Skin epidermis (tissue), 12 donors: ENCODE measurements around the gene ARHGEF16.

Source experiments
- H3K27ac ChIP-seq, 21 experiments: fragments of 200-600 bp; sonication (generic) in 11 of 21; one replicate each; pipeline ENCODE4 v1.5.0; 2020; ENCODE audit warnings: mild to moderate bottlenecking in 3 of 21, inconsistent platforms in 2 of 21, moderate library complexity in 2 of 21
- H3K4me3 ChIP-seq, 7 experiments: fragments of 200-600 bp; sonication (generic) in 2 of 7; one replicate each; pipeline ENCODE4 v1.5.0; 2020; ENCODE audit warnings: inconsistent platforms in 2 of 7, mild to moderate bottlenecking in 2 of 7, moderate library complexity in 1 of 7

Gene ARHGEF16

DNA sequence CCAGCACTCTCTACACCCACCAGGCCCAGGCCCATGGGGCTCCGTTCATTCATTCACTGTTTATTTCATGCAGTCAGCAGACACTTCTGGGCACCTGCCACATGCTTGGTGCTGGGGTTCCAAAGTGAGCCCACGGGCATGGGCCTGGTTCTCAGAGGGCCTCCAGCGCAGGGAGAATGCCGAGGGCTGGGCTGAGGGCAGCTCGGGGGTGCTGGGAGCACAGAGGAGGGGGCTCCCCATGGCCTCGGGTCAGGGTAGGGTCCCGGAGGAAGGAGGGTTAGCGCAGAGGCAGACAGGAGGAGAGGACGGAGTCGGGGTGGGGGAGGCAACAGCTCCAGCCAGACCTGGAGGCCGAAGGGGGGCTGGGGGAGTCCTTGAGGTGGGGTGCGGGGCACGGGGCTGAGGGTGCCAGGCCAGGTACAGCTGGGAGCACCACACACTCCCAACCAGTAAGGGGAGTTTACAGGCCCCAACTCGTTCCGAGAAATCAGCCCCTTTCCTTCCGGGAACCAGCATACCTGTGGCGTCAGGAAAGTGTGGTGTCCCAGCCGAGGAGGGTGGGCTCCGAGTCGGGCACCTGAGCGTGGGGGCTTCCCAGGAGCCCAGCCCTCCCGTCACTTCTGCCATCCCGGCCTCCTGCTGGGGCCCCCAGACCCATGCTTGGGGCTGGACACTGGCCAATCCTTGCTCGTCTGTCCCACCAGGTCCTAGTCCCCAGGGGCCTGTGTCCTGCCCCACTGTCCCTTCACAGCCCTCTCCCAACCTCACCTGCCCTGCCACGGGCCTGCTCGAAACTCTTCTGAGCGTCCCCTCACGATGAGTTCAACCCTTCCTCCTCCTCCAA, 10.8 kb downstream of the ARHGEF16 start:
- Histone ChIP-seq H3K27ac (peak overlapping the region in 4 of 21 experiments; percentile 18 to 61 (median 36)), H3K4me3 (no peak overlapping the region)

- Histone ChIP-seq H3K27ac (peak overlapping the region in 4 of 21 experiments; percentile 18 to 61 (median 33)), H3K4me3 (no peak overlapping the region)
Observed at GRCh38 chr1:3465935-3466321, 11.5 kb downstream of the ARHGEF16 start.

DNA sequence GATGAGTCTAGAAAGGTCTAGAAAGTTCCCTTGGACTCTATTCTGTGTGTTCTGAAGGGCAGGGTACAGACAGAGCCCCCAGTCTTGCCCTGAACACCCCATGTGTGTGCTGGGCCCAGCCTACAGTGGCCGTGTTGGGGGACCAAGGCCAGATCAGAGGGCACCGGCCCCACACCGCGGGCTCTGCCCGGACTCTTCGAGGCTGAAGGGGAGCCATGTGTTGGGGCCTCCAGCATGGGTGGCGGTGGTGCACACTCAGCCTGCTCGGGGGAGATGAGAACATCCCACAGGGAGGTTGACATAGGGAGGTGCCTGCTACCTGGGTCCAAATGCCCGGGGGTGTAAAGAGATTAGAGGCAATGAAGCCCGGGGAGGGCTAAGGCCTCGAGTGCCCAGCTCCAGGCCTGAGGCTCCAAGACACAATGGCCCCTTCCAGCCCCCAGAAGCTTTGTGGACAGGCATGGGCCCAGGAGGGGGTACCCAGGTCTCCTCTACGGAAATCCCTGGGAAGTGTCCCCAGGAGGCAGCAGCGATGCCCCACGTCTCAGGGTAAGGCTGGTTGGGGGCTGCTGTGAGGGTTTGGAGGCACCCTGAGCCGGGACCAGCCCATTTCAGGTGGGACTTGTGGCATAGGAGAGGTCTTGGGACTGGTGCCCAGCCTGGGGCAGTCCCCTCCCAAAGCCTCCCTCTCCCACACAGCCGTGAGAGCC, 12.1 kb downstream of the ARHGEF16 start:
- H3K27ac ChIP-seq, result peak overlapping the region in 4 of 21 experiments; percentile 7 to 63 (median 30)
- H3K4me3 ChIP-seq, result no peak overlapping the region

GRCh38 chr1:3467096-3468036, 12.9 kb downstream of the ARHGEF16 start:
- H3K4me3 ChIP-seq, result no peak overlapping the region
- peak overlapping the region in 5 of 21 experiments; percentile 7 to 63 (median 40) for H3K27ac ChIP-seq

DNA sequence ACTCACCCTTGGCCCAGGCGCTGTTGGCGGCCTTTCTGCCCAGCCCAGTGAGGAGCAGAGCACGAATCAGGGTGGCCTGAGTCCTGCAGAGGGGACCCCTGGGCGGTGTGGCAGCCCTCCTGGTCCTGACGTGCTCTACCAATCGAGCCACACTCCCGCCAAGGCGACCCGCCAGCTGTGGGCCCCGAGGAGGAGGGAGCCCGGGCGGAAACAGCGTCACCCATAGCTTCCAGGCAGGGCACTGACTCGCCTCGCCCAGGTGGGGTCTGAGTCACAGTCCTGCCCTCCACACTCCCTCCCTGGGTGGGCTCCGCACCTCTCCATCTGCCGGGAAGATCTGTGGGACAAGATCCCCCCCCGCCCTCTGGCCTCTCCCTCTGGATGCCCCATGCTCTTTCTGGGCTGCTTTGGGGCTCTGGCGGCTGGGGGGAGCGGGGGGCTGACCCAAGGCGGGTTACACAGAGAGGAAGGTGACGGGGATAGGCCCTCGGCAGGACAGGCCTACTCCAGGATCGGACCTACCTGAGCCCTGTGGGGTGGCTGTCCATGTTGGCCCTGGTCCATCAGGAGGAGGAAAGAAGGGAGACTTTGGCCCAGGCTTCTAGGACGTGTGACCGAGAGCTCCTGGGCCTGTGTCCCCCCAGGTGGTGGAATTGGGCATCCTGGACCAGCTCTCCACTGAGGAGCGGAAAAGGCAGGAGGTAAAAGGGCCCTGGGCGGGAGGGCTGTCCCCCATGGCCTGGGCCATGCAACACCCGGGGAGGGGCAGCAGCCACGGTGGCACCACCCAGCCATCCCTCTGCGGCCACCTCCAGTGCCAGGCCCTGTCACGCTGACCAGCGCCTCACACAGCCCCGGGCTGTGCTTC, 14.0 kb downstream of the ARHGEF16 start:
- no peak overlapping the region for H3K4me3 ChIP-seq

DNA sequence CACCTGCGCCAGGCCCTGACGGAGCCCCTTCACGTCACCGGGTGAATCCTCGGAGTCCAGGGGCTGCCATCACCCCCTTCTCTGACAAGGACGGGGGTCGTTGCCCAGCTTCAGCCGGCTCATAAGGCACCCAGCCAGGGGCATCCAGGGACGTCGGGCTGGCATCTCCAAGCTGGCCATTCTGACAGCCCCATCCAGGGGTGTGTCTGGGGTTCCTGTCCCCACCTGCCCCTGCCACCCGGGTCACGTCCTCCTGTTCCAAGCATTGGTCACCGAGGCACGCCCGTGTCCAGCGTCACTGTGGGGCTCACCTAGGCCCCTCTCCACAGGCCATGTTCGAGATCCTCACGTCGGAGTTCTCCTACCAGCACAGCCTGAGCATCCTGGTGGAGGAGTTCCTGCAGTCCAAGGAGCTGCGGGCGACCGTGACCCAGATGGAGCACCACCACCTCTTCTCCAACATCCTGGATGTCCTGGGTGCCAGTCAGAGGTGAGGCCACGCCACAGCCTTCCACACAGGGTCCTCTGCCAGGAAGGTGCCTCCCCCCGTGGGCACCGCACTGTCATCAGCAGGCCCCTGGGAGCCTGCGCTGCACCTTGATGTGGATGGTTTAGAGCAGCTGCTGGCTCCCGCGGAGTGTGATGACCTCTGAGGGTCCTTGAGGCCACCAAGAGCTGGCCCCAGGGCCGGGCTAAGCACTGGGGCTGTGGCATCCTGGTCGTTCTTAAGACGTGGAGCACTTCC, 14.8 kb downstream of the ARHGEF16 start:
- H3K27ac ChIP-seq, result no peak overlapping the region
- no peak overlapping the region for H3K4me3 ChIP-seq

More for the DNA sequence above, 14.0 kb downstream of the ARHGEF16 start:
- H3K27ac ChIP-seq, result peak overlapping the region in 3 of 21 experiments; percentile 38 to 63 (median 47)

DNA sequence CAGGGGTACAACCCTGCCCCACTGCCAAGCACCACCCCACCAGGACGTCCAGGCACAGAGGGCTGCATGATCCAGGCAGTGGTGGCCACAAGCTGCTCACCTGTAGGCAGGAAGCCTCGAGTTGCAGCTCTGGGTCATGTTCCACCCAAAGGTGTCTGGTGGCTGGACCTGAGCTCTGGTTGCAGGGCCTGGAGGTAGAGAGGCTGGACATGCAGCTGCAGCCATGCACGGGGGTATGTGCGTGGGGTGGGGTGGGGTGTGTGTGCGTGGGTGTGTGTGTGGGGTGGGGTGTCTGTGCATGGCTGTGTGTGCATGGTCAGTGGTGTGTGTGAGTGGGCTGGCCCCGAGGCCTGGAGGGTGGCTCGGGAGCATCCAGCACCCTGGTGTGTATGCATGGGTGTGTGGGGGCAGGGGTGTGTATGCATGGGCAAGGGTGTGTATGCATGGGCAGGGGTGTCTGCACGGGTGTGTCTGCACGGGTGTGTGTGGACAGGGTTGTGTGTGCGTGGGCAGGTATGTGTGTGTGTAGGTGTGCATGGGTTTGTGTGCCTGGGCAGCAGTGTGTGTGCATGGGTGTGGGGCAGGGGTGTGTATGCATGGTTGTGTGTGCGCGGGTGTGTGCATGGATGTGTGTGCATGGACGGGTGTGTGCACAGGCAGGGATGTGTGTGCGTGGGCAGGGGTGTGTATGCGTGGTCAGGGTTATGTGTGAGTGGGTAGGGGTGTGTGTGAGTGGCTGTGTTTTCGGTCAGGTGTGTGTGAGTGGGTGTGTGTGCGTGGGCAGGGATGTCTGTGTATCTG, 15.6 kb downstream of the ARHGEF16 start:
- Histone ChIP-seq H3K4me3 (no peak overlapping the region), H3K27ac (no peak overlapping the region)

DNA sequence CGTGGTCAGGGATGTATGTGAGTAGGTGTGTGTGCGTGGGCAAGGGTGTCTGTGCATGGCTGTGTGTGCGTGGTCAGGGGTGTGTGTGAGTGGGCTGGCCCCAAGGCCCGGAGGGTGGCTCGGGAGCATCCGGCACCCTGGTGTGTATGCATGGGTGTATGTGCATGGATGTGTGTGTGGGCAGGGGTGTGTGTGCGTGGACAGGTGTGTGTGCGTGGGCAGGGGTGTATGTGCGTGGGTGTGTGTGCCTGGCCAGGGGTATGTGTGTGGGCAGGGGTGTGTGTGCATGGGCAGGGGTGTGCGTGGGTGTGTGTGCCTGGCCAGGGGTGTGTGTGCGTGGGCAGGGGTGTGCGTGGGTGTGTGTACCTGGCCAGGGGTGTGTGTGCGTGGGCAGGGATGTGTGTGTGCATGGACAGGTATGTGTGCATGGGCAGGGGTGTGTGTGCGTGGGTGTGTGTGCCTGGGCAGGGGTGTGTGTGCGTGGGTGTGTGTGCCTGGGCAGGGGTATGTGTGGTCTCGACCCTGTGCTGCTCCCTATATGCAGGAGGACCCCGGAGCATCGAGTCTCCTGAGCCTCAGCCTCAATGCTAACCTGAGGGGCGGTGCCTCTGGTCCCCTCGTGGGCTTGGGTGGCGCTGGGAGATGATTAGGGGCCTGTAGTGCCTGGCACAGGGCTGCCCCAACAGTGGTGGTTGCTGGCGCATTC, 16.3 kb downstream of the ARHGEF16 start:
- Histone ChIP-seq H3K27ac (peak overlapping the region in 2 of 21 experiments; percentile 51 to 60), H3K4me3 (no peak overlapping the region)

DNA sequence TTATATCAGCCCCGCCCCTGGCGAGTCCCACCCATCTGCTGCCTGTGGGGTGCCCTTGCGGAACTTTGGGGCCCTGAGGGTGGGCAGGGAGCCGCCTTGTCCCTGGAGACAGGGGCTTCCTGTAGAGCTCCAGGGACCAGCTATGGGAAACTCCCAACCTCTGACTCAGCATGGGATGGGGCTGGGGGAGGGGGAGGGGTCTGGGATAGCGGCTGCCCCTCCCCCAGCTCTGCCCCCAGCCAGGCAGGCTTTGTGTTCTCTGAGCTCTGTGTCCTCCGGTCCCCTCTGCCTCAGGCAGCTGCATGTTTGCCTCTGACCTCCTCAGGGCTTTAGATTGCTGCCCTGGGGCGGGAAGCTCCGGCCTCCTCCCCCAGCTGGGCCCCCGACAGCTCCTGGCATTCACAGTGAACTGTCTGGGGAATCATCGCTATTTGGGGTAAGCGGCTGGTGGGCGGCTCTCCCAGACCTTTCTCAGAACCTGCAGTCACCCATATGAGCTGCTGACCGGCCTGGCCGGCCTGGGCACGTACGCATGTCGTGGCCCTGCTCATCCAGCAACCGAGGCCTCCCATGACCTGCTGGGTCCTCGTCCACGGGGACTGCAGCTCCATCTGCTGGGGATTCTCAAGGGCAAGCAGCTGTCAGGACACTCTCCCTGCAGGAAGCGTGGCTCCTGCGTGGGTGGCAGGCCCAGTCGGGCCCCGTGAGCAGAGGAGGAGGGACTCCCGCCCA, 17.1 kb downstream of the ARHGEF16 start:
- Histone ChIP-seq H3K27ac (peak overlapping the region in 2 of 21 experiments; percentile 51 to 60), H3K4me3 (no peak overlapping the region)

DNA sequence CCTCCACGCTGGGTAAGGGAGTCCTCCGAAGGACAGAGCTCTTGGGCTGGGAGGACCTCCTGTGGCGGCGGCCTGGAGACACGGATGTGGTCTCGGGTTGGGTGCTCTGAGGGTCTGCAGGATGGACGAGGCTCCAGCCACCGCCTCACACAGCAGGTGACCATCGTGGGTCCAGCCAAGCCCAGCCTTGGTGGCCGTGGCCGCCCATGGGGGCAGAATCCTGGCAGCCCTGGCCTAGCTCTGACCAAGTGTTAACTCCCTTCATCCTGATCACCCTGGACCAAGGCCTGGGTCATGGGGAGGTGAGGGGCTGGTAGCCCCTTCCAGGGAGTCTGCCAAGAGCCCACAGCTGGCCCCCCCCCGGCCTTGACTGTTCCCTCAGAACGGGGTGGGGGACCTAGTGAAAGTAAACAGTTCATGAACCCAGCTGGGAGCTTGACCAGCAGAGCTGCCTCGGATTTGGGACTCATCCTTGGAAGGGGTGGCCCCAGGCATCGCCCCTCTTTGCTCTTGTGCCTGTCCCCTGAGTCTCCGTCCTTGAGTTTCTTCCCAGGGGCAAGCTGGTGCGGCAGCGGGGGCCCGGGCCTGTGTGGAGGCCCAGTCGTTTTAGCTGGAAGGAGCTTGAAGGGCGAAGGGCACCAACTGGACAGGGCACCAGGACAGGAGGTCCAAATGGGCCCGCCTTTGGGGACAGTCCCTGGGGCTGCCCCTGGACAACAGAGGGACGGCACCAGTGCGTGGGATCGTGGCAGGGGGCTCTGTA, 17.8 kb downstream of the ARHGEF16 start:
- no peak overlapping the region for H3K4me3 ChIP-seq
- peak overlapping the region in 2 of 21 experiments; percentile 51 to 60 for H3K27ac ChIP-seq

DNA sequence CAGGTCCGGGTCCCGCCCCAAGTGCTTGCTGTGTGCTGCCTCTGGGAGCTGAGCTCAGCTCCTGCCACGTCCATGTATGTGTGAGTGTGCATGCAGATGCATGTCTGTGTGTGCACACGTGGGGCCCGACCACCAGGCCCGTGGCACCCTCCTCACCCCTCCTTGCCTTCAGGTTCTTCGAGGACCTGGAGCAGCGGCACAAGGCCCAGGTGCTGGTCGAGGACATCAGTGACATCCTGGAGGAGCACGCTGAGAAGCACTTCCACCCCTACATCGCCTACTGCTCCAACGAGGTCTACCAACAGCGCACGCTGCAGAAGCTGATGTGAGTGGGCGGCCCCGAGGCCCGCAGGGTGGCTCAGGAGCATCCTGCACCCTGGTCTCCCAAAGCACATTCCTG, 18.4 kb downstream of the ARHGEF16 start:
- peak overlapping the region in 3 of 21 experiments; percentile 1 to 60 (median 51) for H3K27ac ChIP-seq
- no peak overlapping the region for H3K4me3 ChIP-seq

GRCh38 chr1:3473381-3473844, 18.9 kb downstream of the ARHGEF16 start:
- Histone ChIP-seq H3K4me3 (no peak overlapping the region), H3K27ac (peak overlapping the region in 4 of 21 experiments; percentile 1 to 60 (median 36))

- Histone ChIP-seq H3K4me3 (no peak overlapping the region), H3K27ac (no peak overlapping the region)
Observed at GRCh38 chr1:3474016-3474415, 19.6 kb downstream of the ARHGEF16 start.

GRCh38 chr1:3474421-3474820, 20.0 kb downstream of the ARHGEF16 start:
- Histone ChIP-seq H3K27ac (no peak overlapping the region), H3K4me3 (no peak overlapping the region)
